ENCODE data around the gene NCAM1.

GRCh38 chr11:113124578-113124977 is 163.4 kb downstream of the NCAM1 start:
- TF ChIP-seq CTCF (IDR thresholded peaks at IDR 0.05 in 8 of 11, conservative IDR thresholded peaks at IDR 0.05 in 3 of 11) = no peak
- no peak for TF ChIP-seq POLR2AphosphoS5 (IDR thresholded peaks at IDR 0.05)
- no peak for TF ChIP-seq POLR2A (IDR thresholded peaks at IDR 0.05)

Measured in spleen (tissue), 7 donors.